ACHN (cell line): ENCODE measurements around the gene GJA9.
"Not testable (repeated sequence)": the region's sequence is repeated elsewhere in the genome, so short reads cannot be mapped to it uniquely, and the experiment has no call there.

Experiments
- DNase-seq: peaks from one replicate; pipeline ENCODE4 v3.0.0-alpha.2; 2015
- in situ Hi-C: cut with HindIII; loops from 2 replicates; pipeline ENCODE4 v1.10.0; 2017; ENCODE audit warnings: low sequenced_read_pairs, low pct_ligation_motif_present, low pct_unique_long_range_greater_than_20kb

GJA9 gene

GRCh38 chr1:38881487-38881886, at the start of gene GJA9:
GJA9 (minus strand) TSS chr1:38881587; CDS start chr1:38876098, 5,489 bp downstream.
- in situ Hi-C loops: no loop called here
- no peak for DNase-seq

- in situ Hi-C loops: no loop called here
- DNase-seq: no peak
These were observed 48.1 kb upstream of the GJA9 start for GRCh38 chr1:38929476-38929875.

GRCh38 chr1:38929054-38929453, 47.7 kb upstream of the GJA9 start:
- in situ Hi-C loops: no loop called here
- no peak for DNase-seq

GRCh38 chr1:38926091-38926490, 44.7 kb upstream of the GJA9 start:
- no peak for DNase-seq
- in situ Hi-C loops: no loop called here

- in situ Hi-C loops: no loop called here
- no peak for DNase-seq
These were observed 44.0 kb upstream of the GJA9 start for GRCh38 chr1:38925391-38925790.

GRCh38 chr1:38923607-38924006, 42.2 kb upstream of the GJA9 start:
- in situ Hi-C loops: no loop called here
- DNase-seq: no peak

- DNase-seq: no peak
- in situ Hi-C loops: no loop called here
These were observed 37.7 kb upstream of the GJA9 start for GRCh38 chr1:38919130-38919529.

- no peak for DNase-seq
- in situ Hi-C loops: no loop called here
These were observed 37.2 kb upstream of the GJA9 start for GRCh38 chr1:38918568-38918967.

- DNase-seq: no peak
- in situ Hi-C loops: no loop called here
These were observed 36.4 kb upstream of the GJA9 start for GRCh38 chr1:38917772-38918171.

- no peak for DNase-seq
- in situ Hi-C loops: no loop called here
These were observed 36.0 kb upstream of the GJA9 start for GRCh38 chr1:38917337-38917736.

- in situ Hi-C loops: no loop called here
These were observed 34.1 kb upstream of the GJA9 start for GRCh38 chr1:38915352-38915948.

GRCh38 chr1:38914908-38915307, 33.5 kb upstream of the GJA9 start:
- DNase-seq, in situ Hi-C loops: not testable (repeated sequence)

More at GRCh38 chr1:38915352-38915948, 34.1 kb upstream of the GJA9 start:
- no peak for DNase-seq

GRCh38 chr1:38908821-38909220, 27.4 kb upstream of the GJA9 start:
- DNase-seq: no peak
- in situ Hi-C loops: no loop called here

- in situ Hi-C loops: no loop called here
- no peak for DNase-seq
These were observed 24.6 kb upstream of the GJA9 start for GRCh38 chr1:38905985-38906384.

- in situ Hi-C loops: no loop called here
- no peak for DNase-seq
These were observed 18.2 kb upstream of the GJA9 start for GRCh38 chr1:38899560-38899959.

- in situ Hi-C loops: no loop called here
- no peak for DNase-seq
These were observed 17.4 kb upstream of the GJA9 start for GRCh38 chr1:38898653-38899230.

GRCh38 chr1:38896169-38896568, 14.8 kb upstream of the GJA9 start:
- in situ Hi-C loops: no loop called here
- no peak for DNase-seq

- in situ Hi-C loops: no loop called here
- DNase-seq: no peak
These were observed 11.6 kb upstream of the GJA9 start for GRCh38 chr1:38892976-38893375.

GRCh38 chr1:38891753-38892152, 10.4 kb upstream of the GJA9 start:
- DNase-seq: no peak
- in situ Hi-C loops: no loop called here

- in situ Hi-C loops: no loop called here
These were observed 8.2 kb upstream of the GJA9 start for GRCh38 chr1:38889589-38889988.

More at GRCh38 chr1:38889589-38889988, 8.2 kb upstream of the GJA9 start:
- DNase-seq: no peak
